ENCODE data around the gene ANAPC15.

GRCh38 chr11:72098741-72099140 lies 13.8 kb downstream of the ANAPC15 start:
- TF ChIP-seq CTCF (IDR thresholded peaks at IDR 0.05) (no peak), POLR2A (IDR thresholded peaks at IDR 0.05) (no peak), POLR2AphosphoS5 (IDR thresholded peaks at IDR 0.05) (no peak)
